Activated gamma-delta T cell (primary cell): ENCODE results near the gene COL4A6.
"Not testable (repeated sequence)": the region's sequence is repeated elsewhere in the genome, so short reads cannot be mapped to it uniquely, and the experiment has no call there.

Experiments
- DNase-seq: peaks from one replicate; lab custom pipeline; 2025; lab: John Stamatoyannopoulos, UW

The COL4A6 gene

GRCh38 chrX:108399418-108400165 lies 38.6 kb downstream of the COL4A6 start:
- DNase-seq, result no peak

- DNase-seq, result no peak
Measured at GRCh38 chrX:108397627-108398391, 40.4 kb downstream of the COL4A6 start.

- DNase-seq, result no peak
Measured at GRCh38 chrX:108396986-108397385, 41.2 kb downstream of the COL4A6 start.

- no peak for DNase-seq
Measured at GRCh38 chrX:108396188-108396891, 41.9 kb downstream of the COL4A6 start.

GRCh38 chrX:108390976-108391717 lies 47.1 kb downstream of the COL4A6 start:
- DNase-seq, result not testable (repeated sequence)

- no peak for DNase-seq
Measured at GRCh38 chrX:108384783-108385182, 53.4 kb downstream of the COL4A6 start.

- DNase-seq, result no peak
Measured at GRCh38 chrX:108380222-108380621, 58.0 kb downstream of the COL4A6 start.

- not testable (repeated sequence) for DNase-seq
Measured at GRCh38 chrX:108376821-108377220, 61.4 kb downstream of the COL4A6 start.

GRCh38 chrX:108375591-108375990 lies 62.6 kb downstream of the COL4A6 start:
- DNase-seq, result not testable (repeated sequence)

GRCh38 chrX:108366644-108367406 lies 71.4 kb downstream of the COL4A6 start:
- no peak for DNase-seq

- no peak for DNase-seq
Measured at GRCh38 chrX:108362026-108362425, 76.2 kb downstream of the COL4A6 start.

GRCh38 chrX:108361316-108361715 lies 76.9 kb downstream of the COL4A6 start:
- no peak for DNase-seq

GRCh38 chrX:108359806-108360602 lies 78.2 kb downstream of the COL4A6 start:
- DNase-seq, result no peak

- DNase-seq, result no peak
Measured at GRCh38 chrX:108353452-108353851, 84.8 kb downstream of the COL4A6 start.

GRCh38 chrX:108349210-108349609 lies 89.0 kb downstream of the COL4A6 start:
- no peak for DNase-seq

- no peak for DNase-seq
Measured at GRCh38 chrX:108348525-108348924, 89.7 kb downstream of the COL4A6 start.

GRCh38 chrX:108347800-108348199 lies 90.4 kb downstream of the COL4A6 start:
- no peak for DNase-seq

GRCh38 chrX:108344216-108344615 lies 94.0 kb downstream of the COL4A6 start:
- no peak for DNase-seq

GRCh38 chrX:108341947-108342346 lies 96.3 kb downstream of the COL4A6 start:
- DNase-seq, result no peak

GRCh38 chrX:108332281-108332680 lies 105.9 kb downstream of the COL4A6 start:
- no peak for DNase-seq
